GM21367 (cell line): ENCODE measurements around the gene ZBTB46.
"Not testable (repeated sequence)": the region's sequence is repeated elsewhere in the genome, so short reads cannot be mapped to it uniquely, and the experiment has no call there.

ENCODE experiments used
- ATAC-seq: cut with Tn5 transposase; IDR thresholded peaks from one replicate; pipeline ENCODE4 v1.9.1; 2021; ENCODE audit not compliant: unreplicated experiment

Gene ZBTB46

GRCh38 chr20:63830841-63831588 is at the start of gene ZBTB46:
Gene ZBTB46, minus strand, starts transcription at chr20:63831264. Its CDS starts 40,507 bp downstream, at chr20:63790757.
- ATAC-seq, result no peak

DNA sequence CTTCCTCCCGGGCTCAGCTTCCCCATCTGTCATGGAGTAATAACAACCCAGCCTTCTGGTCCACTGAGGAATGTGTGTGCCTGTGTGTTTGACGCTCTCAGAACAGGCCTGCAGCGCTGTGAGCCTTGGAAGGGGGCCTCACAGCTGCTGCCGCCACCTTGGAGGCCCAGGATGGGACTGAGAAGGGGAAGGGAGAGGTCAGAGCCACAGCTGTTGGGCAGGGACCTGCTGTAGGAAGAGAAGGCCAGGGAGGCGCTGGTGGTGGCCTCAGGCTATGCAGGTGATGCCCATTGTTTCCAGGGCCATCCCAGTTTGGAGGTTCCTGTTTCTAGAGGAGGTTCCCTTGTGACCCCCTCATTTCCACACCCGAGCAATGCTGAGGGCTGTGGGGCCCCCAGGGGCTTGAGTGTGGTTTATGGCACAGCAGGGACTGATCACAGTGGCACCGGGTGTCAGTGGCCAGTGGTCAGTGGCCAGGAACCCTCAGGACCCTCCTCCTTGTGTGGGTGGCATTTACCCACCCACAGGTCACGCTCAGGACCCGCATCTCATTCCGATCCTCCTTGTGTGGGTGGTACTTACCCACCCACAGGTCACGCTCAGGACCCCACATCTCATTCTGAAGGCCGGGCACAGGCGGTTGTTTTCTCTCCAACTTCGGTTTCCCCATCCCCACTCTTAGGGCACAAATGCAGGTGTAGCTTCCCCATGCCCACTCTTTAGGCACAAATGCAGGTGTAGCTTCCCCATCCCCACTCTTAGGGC is 48.0 kb upstream of the ZBTB46 start:
- no peak for ATAC-seq

DNA sequence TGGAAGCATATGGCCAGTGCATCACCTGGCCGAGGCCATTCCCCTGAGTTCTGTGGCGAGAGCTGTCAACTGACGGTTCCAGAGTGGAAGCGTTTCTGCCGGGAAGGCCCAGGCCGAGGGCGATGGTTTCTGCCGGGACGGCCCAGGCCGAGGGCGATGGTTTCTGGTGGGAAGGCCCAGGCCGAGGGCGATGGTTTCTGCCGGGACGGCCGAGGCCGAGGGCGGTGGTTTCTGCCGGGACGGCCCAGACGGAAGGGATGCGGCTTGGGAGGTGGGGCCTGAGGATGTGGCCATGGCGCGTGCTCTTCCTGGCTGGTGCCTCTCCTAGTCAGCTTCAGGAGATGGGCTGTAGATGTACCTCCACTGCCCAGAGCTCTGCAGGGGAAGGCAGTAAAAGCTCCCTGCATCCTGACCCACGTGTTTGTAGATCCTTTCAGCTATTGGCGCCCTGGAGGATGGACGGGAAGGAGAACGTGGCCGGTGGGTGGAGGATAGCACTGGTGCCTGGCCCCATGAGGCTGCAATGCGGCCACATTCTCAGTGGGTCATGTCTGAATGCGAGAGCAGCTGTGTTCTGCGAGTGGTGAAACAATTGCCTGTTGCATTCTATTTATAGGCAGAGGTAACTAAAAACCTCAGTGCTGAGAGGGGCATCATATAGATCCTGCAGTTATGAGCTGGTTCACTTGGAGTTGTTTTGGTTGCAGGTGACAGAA is 46.8 kb upstream of the ZBTB46 start:
- no peak for ATAC-seq

DNA sequence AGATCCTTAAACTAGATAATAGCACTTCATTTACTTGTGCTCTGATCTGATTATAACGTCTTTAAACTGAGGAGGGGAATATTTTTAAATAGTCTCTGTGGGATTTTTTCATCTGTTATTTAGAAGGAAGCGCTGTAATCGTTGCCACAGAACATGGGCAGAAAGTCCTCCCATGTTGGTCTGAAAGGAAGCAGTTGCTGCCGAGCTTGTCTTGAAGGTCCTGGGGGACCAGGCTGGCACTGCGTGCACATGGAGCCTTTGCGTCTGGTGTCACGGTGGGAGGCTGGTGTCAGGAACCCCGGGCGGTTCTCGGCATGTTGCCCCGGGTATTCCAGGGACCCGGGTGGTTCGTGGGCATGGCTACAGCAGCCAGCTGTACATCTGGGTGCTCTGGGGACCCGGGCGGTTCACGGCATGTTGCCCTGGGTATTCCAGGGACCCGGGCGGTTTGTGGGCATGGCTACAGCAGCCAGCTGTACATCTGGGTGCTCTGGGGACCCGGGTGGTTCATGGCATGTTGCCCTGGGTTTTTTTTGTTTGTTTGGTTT is 45.5 kb upstream of the ZBTB46 start:
- ATAC-seq, result no peak

DNA sequence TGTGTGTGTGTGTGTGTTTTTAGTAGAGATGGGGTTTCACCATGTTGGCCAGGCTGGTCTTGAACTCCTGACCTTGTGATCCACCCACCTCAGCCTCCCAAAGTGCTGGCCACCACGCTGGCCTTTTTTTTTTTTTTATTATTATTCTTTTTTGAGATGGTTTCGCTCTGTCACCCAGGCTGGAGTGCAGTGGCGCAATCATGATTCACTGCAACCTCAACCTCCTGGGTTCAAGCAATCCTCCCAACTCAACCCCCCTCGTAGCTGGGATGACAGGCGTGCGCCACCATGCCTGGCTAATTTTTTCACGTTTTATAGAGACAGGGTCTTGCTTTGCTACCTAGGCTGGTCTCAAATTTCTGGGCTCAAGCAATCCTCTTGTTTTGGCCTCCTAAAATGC is 43.2 kb upstream of the ZBTB46 start:
- ATAC-seq, result not testable (repeated sequence)

DNA sequence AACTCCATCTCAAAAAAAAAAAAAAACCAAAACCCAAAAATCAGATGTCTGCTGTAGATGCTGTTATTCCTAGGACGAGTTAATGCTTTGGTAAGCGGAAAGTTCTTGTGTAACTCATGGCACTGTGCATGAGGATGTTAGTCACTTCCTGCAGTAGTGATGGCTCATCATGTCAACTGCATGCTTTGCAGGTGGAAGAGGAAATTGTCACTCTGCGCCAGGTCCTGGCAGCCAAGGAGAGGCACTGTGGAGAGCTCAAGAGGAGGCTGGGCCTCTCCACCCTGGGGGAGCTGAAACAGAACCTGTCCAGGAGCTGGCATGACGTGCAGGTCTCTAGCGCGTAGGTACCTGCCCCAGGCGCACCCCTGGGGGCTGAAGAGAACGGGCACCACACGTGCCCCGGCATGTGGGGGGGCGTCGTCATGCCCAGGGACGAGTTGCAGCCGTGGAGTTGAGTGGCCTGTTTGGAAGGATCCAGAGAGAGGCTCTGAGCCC is 42.5 kb upstream of the ZBTB46 start:
- no peak for ATAC-seq

DNA sequence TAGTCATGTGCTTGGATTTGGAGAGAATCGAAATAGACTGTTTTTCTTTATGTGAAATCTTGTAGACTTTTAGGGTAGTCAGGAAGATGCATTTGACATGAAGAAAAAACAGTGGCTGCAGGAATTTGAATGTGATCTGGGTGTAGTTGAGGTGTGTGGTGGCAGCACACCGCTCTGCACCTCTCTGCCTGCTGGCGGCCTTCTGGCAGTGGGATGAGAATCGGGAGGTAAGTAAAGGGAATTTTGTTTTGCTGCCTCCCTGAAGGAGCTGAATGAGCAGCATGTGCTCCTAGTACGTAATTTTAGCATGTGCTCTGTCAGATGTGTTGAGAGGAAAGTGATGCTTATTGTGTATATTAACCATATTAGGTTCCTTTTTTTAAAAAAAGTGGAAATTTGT is 37.2 kb upstream of the ZBTB46 start:
- ATAC-seq, result no peak

- ATAC-seq, result not testable (repeated sequence)
These were observed 36.0 kb upstream of the ZBTB46 start for GRCh38 chr20:63867042-63867441.

DNA sequence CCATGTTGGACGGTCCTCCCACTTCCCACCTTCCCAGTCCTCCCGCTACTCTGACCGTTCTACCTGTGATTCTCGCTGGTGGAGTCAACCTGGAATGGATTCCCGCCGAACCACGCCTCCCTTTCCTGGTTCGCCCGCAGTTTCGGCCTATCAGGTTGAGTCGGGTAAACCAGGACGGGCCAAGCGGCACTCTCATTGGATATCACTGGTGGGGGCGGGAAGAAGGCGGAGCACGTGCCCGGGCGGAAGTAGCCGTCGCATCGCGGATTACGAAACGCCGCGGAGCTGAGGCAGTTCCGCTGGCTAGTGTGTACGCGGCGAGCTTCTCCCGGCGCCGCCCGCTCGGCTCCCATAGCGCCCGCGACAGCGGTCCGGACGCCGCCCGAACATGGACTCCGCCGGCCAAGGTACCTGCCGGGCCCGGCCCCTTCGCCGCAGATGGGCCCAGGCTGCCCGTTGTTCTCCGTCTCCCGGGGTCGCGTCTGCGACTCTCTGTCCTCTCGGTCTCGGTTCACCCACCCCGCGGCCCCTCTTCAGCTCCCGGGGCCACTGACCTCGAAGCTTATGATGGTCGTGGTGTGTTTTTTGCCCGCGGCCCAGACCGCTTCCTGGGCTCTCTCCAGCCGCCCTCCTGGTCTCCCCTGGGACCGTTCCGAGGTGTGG is 34.0 kb upstream of the ZBTB46 start, which contains the start of gene TPD52L2:
TSS of gene TPD52L2 (plus strand) at position 293 of the 663 bp plus-strand sequence. CDS start at position 389, 96 bp downstream.
- peak; percentile 54 for ATAC-seq

DNA sequence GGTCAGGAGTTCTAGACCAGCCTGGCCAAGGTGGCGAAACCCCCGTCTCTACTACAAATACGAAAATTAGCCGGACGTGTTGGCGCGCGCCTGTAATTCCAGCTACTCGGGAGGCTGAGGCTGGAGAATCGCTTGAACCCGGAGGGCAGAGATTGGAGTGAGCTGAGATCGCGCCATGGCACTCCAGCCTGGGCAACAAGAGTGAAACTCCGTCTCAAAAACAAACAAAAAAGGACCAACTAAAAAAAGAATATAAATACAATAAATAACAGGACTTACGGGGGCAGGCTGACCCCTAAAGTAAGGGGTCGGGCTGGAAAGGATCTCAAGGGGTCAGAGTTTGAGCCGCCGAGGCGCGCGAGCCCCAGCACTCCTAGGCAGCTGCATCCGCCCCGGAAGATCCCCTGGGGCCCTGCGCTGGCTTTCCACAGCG is 33.5 kb upstream of the ZBTB46 start:
- no peak for ATAC-seq

GRCh38 chr20:63863798-63864544 is 32.9 kb upstream of the ZBTB46 start:
- peak; percentile 63 for ATAC-seq

DNA sequence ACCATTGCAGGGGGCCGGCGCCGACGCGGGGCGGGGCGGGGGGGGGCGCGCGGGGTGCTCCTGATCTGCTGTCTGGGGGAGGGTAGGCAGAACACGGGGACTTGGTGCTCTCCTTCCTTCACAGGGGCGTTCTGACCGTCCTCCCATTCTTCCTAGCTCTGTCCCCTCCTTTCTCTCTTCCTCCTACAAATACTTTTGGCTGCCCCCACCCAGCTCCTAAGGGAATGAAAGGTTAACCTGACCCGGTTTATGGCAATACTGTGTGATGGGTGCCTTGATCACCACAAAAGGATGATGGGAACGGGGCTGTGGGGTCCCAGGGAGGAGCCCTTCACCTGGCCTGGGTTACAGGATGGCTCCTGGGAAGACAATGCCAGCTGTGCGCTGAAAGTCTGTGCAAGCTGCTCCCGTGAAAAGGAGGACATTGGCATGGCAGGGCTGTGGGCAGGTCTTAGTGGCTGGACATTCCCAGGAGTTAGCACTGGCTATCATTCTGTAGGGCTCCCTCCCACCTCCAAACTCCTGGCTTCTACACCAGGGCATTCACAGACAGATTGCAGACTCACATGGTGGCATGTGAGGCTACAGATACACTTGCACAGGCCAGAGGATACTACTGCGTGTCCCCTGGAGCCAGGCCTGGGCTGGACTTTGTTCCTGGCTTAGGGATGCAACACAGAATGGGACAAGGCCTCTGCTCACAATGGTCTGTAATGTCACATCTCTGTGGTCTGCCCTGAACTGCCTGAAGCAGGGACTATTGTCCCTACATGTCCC is 32.1 kb upstream of the ZBTB46 start:
- no peak for ATAC-seq

- ATAC-seq, result no peak
These were observed 31.2 kb upstream of the ZBTB46 start for GRCh38 chr20:63861981-63862901.

- no peak for ATAC-seq
These were observed 30.4 kb upstream of the ZBTB46 start, which contains the start of gene ABHD16B for GRCh38 chr20:63861365-63861934. Gene ABHD16B, plus strand, starts transcription at chr20:63861498. Its CDS starts 43 bp downstream, at chr20:63861541.

GRCh38 chr20:63860325-63861051 is 29.4 kb upstream of the ZBTB46 start:
- ATAC-seq, result no peak

GRCh38 chr20:63859166-63859699 is 28.2 kb upstream of the ZBTB46 start:
- no peak for ATAC-seq
